GM12878 (cell line): ENCODE results near the gene CADPS. TPM values are rescaled to one million over a fixed set of nuclear protein-coding genes. Genes with fewer than 3 reads are reported as not detected.

Source experiments
- ATAC-seq: fragments of 200-7000 bp; cut with Tn5 transposase; 3 replicates; pipeline ENCODE4 v1.9.1; 2020; ENCODE audit warnings: mild to moderate bottlenecking, moderate library complexity
- BruUV-seq: library from RNA; stranded (reverse); fragments of 400-500 nt; replicated peaks from 2 replicates; lab custom pipeline; 2021; lab: Mats Ljungman, UMichigan
- CTCF ChIA-PET: fragments of 300-600 bp; sonication (Branson Sonifier 250); formaldehyde crosslinking; extraction: SDS; loops from one replicate; lab custom pipeline; 2021; ENCODE audit warnings: inconsistent platforms; lab: Yijun Ruan, JAX
- POLR2A ChIA-PET: fragments of 350-600 bp; formaldehyde crosslinking; extraction: SDS; loops from one replicate; lab custom pipeline; 2021; ENCODE audit warnings: inconsistent platforms; lab: Charles Lee
- RAD21 ChIA-PET: fragments of 300-600 bp; sonication (Branson Sonifier 250); formaldehyde crosslinking; loops from one replicate; lab custom pipeline; 2023; ENCODE audit warnings: antibody characterized with exemption; ENCODE audit not compliant: unreplicated experiment; lab: Charles Lee
- SMC1A ChIA-PET: fragments of 300-600 bp; sonication (Branson Sonifier 250); formaldehyde crosslinking; loops from one replicate; lab custom pipeline; 2023; ENCODE audit not compliant: unreplicated experiment, uncharacterized antibody; lab: Charles Lee
- DNase-seq: peaks from one replicate; pipeline ENCODE4 v3.0.0-alpha.2; 2011; ENCODE audit warnings: low read depth, low spot score
- FAIRE-seq: peaks from 3 replicates; lab custom pipeline; 2011; peaks lifted over from hg19 to GRCh38; lab: Jason Lieb, UNC
- H2AFZ ChIP-seq: 2 replicates; pipeline ENCODE4 v1.6.0; 2011; ENCODE audit warnings: low read depth, low read length, control low read depth; ENCODE audit not compliant: control insufficient read depth
- H3K27ac ChIP-seq: 2 replicates; pipeline ENCODE4 v1.5.1; 2011; ENCODE audit warnings: control low read depth; ENCODE audit not compliant: control insufficient read depth, insufficient read depth
- H3K27me3 ChIP-seq, 2 experiments: replicated peaks in 1 of 2; 2 replicates each; pipeline versions ENCODE4 v1.6.0 to v1.6.1; 2011; ENCODE audit warnings: low read length in 1 of 2; ENCODE audit not compliant: control insufficient read depth in 2 of 2, insufficient read depth in 2 of 2
- H3K36me3 ChIP-seq, 2 experiments: 2 replicates each; pipeline ENCODE4 v1.5.1; 2011; ENCODE audit warnings: low read length in 1 of 2; ENCODE audit not compliant: control insufficient read depth in 2 of 2, insufficient read depth in 2 of 2
- H3K4me1 ChIP-seq: 2 replicates; pipeline ENCODE4 v1.6.1; 2011; ENCODE audit warnings: mild to moderate bottlenecking, low read length, moderate library complexity, mixed read lengths; ENCODE audit not compliant: control insufficient read depth, insufficient read depth
- H3K4me2 ChIP-seq: 2 replicates; pipeline ENCODE4 v1.6.0; 2011; ENCODE audit warnings: control low read depth; ENCODE audit not compliant: control insufficient read depth, insufficient read depth
- H3K4me3 ChIP-seq: fragments of 200-600 bp; sonication (generic); 2 replicates; pipeline ENCODE4 v1.5.1; 2016
- H3K79me2 ChIP-seq: 2 replicates; pipeline ENCODE4 v1.6.0; 2011; ENCODE audit warnings: low read length; ENCODE audit not compliant: control insufficient read depth, insufficient read depth
- H3K9ac ChIP-seq: 2 replicates; pipeline ENCODE4 v1.8.0; 2011; ENCODE audit warnings: low read length, control low read depth, mixed read lengths; ENCODE audit not compliant: control insufficient read depth, insufficient read depth
- H3K9me3 ChIP-seq: replicated peaks from 3 replicates; pipeline ENCODE4 v1.5.1; 2011; ENCODE audit warnings: mild to moderate bottlenecking, low read length; ENCODE audit not compliant: control insufficient read depth, insufficient read depth
- H4K20me1 ChIP-seq: 2 replicates; pipeline ENCODE4 v1.6.0; 2011; ENCODE audit not compliant: control insufficient read depth, insufficient read depth
- ELK1 ChIP-seq: IDR thresholded peaks from 2 replicates; pipeline ENCODE4 v1.6.1; 2012; ENCODE audit warnings: low read depth, low read length, improper control_type of control experiment
- ETV6 ChIP-seq, 2 experiments: fragments of 450-650 bp in 1 of 2; IDR thresholded peaks in 1 of 2; conservative IDR thresholded peaks in 1 of 2; 2 replicates each; pipeline ENCODE4 v1.6.1; 2014; ENCODE audit warnings: antibody characterized with exemption in 1 of 2, borderline replicate concordance in 1 of 2, low read depth in 1 of 2, mild to moderate bottlenecking in 1 of 2, moderate library complexity in 1 of 2
- FOXK2 ChIP-seq: fragments of 450-650 bp; IDR thresholded peaks from 2 replicates; pipeline ENCODE4 v1.6.1; 2017; ENCODE audit warnings: mild to moderate bottlenecking, moderate library complexity
- HDAC2 ChIP-seq: fragments of 200-600 bp; sonication (generic); IDR thresholded peaks from 2 replicates; pipeline ENCODE4 v1.6.1; 2017
- IRF5 ChIP-seq: fragments of 450-650 bp; IDR thresholded peaks from 2 replicates; pipeline ENCODE4 v1.6.1; 2017; ENCODE audit warnings: borderline replicate concordance
- NR2F1 ChIP-seq: fragments of 450-650 bp; conservative IDR thresholded peaks from 2 replicates; pipeline ENCODE4 v1.6.1; 2017; ENCODE audit warnings: mild to moderate bottlenecking
- NRF1 ChIP-seq: conservative IDR thresholded peaks from 2 replicates; pipeline ENCODE4 v1.6.1; 2011; ENCODE audit warnings: mild to moderate bottlenecking, low read depth, low read length, improper control_type of control experiment
- REST ChIP-seq: IDR thresholded peaks from 2 replicates; pipeline ENCODE4 v1.6.1; 2012; ENCODE audit warnings: mild to moderate bottlenecking, low read depth, low read length
- SRF ChIP-seq, 2 experiments: IDR thresholded peaks; 2 replicates each; pipeline ENCODE4 v1.6.1; 2011; ENCODE audit warnings: low read depth in 2 of 2, low read length in 2 of 2, mild to moderate bottlenecking in 1 of 2, moderate library complexity in 1 of 2
- TBL1XR1 ChIP-seq: IDR thresholded peaks from 2 replicates; pipeline ENCODE4 v1.6.1; 2012; ENCODE audit warnings: low read depth, low read length, improper control_type of control experiment
- ZNF217 ChIP-seq: fragments of 450-650 bp; IDR thresholded peaks from 2 replicates; pipeline ENCODE4 v1.6.1; 2017; ENCODE audit warnings: antibody characterized with exemption, mild to moderate bottlenecking
- WGBS: methylation state at CpG from one replicate; pipeline ENCODE4 v1.1.6; 2016; ENCODE audit warnings: low lambda C conversion rate; ENCODE audit not compliant: insufficient replicate concordance, insufficient coverage; ENCODE audit errors: missing lambda C conversion rate; 5-methylcytosine and 5-hydroxymethylcytosine counted together
- in situ Hi-C: fragments of 300-500 bp; cut with MboI; formaldehyde crosslinking; loops from 9 replicates; pipeline ENCODE4 v1.14.3; 2018; ENCODE audit warnings: mixed read lengths
- intact Hi-C: fragments of 100-400 bp; cut with micrococcal nuclease; formaldehyde crosslinking; loops from one replicate; pipeline ENCODE4 v1.14.2; 2022; ENCODE audit not compliant: unreplicated experiment
- polyA plus RNA-seq, 11 experiments: library from polyadenylated mRNA; depleted of rRNA in 4 of 11; unstranded in 6 of 11; stranded (reverse) in 5 of 11; fragments of >200 nt; fragmentation: Nextera tagmentation in 4 of 11; fragmentation: Illumina TruSeq in 1 of 11; extraction: Ambion mirVana in 4 of 11; extraction: Trizol in 1 of 11; gene quantifications; 1 replicate in 1 of 11; 2 replicates in 10 of 11; pipeline versions ENCODE4 v1.2.1 to v1.2.3, GENCODE V29; 2011 to 2016; ENCODE audit warnings: inconsistent platforms in 2 of 11, missing spikeins in 2 of 11, low read depth in 1 of 11
- total RNA-seq, 4 experiments: library from RNA; depleted of rRNA in 3 of 4; stranded (reverse); fragments of >200 nt in 3 of 4; fragmentation: Illumina TruSeq in 1 of 4; extraction: Trizol in 1 of 4; gene quantifications; 2 replicates each; pipeline versions ENCODE4 v1.2.1 to v1.2.3, GENCODE V29; 2013 to 2021
- TF ChIP-seq, protein P1 (sequence below): fragments of 450-650 bp; IDR thresholded peaks from 2 replicates; pipeline ENCODE4 v1.6.1; 2016; ENCODE audit warnings: mild to moderate bottlenecking

CADPS gene
- total and polyA plus RNA-seq, 10 of the 15 experiments (the other 5 are each of a cell fraction or from before 2014, with no cell fraction given), result 0.20 TPM; not detected in 9

DNA sequence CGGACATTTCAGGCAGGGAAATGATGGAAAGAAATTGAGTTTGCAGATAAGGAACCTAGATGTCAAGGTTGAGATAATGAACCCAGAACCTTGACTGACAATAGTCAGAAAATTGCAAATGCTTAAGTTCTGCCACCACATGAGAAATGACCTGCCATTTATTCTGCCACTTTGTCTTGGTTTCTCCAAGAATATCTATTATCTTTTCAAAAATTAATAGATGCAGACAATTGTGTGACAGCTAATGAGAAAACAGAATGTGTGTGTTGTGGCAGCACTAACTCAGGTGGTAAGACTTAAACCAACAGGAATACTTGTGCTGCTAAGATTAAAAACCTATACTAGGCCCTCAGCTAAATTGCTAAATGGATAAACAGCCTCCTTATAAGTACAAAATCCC, 52.3 kb downstream of the CADPS start:
- no TSS peak for BruUV-seq
- in situ Hi-C loops, result no loop called here
- H3K4me3 ChIP-seq, result no peak overlapping the region
- 0 out of 2 replicates have a peak, but pooled peaks cover under 1% of the 10 kb centered on the region for H3K4me1 ChIP-seq
- no peaks in the 10 kb centered on the region for H3K79me2 ChIP-seq
- no peaks in the 10 kb centered on the region for H3K27me3 ChIP-seq
- no peak for ATAC-seq
- ChIA-PET CTCF (interaction anchor here (1.5 kb wide), 1 partner anchor 10 kb away, joined by 4 read pairs; no protein-coding TSS in a partner anchor), RAD21 (no interaction called here), POLR2A (no interaction called here), SMC1A (no interaction called here)
- DNase-seq, result no peak
- intact Hi-C loops, result no loop called here
- no peaks in the 10 kb centered on the region for H3K9me3 ChIP-seq
- no peak for FAIRE-seq
- H3K36me3 ChIP-seq, result no peaks in the 10 kb centered on the region
- TF ChIP-seq ZNF217 (no peak), HDAC2 (no peak), FOXK2 (no peak), TBL1XR1 (no peak), NR2F1 (no peak), REST (no peak), ETV6 (conservative IDR thresholded peaks at IDR 0.05 in 1 of 2, IDR thresholded peaks at IDR 0.05 in 1 of 2; ENCODE audit: borderline replicate concordance in 1 of 2, low read depth in 1 of 2) (no peak), IRF5 (no peak), ELK1 (no peak), SRF (IDR thresholded peaks at IDR 0.05; ENCODE audit: low read depth in 2 of 2, low read length in 2 of 2) (no peak), NRF1 (no peak)
- TF ChIP-seq, protein P1, sequence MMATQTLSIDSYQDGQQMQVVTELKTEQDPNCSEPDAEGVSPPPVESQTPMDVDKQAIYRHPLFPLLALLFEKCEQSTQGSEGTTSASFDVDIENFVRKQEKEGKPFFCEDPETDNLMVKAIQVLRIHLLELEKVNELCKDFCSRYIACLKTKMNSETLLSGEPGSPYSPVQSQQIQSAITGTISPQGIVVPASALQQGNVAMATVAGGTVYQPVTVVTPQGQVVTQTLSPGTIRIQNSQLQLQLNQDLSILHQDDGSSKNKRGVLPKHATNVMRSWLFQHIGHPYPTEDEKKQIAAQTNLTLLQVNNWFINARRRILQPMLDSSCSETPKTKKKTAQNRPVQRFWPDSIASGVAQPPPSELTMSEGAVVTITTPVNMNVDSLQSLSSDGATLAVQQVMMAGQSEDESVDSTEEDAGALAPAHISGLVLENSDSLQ, result no peak
- no peak overlapping the region for H3K9ac ChIP-seq
- no peaks in the 10 kb centered on the region for H4K20me1 ChIP-seq
- WGBS, result 56% methylated on average over 1 of the region's 1 CpG
- no peak overlapping the region for H2AFZ ChIP-seq
- H3K4me2 ChIP-seq, result no peak overlapping the region
- no peak overlapping the region for H3K27ac ChIP-seq
